Fibroblast of villous mesenchyme (primary cell): Measurements from ENCODE around the gene GRPEL2. TPM values are rescaled to one million over a fixed set of nuclear protein-coding genes. Genes with fewer than 3 reads are reported as not detected.

Source experiments
- DNase-seq: peaks from one replicate; pipeline ENCODE4 v3.0.0-alpha.2; 2010; ENCODE audit warnings: low read depth
- H3K4me3 ChIP-seq: 2 replicates; pipeline ENCODE4 v1.5.1; 2011; ENCODE audit warnings: low read depth, mild to moderate bottlenecking, low read length
- total RNA-seq: library from RNA; depleted of rRNA; stranded (reverse); fragments of >200 nt; gene quantifications from 2 replicates; pipeline ENCODE4 v1.2.3, GENCODE V29; 2012
- TF ChIP-seq, protein P1 (sequence below): IDR thresholded peaks from 2 replicates; pipeline ENCODE4 v1.5.1; 2012; ENCODE audit warnings: low read depth, mild to moderate bottlenecking, low read length; ENCODE audit not compliant: insufficient read depth

Gene GRPEL2
- total RNA-seq, 1 donor: 27.6 TPM

DNA sequence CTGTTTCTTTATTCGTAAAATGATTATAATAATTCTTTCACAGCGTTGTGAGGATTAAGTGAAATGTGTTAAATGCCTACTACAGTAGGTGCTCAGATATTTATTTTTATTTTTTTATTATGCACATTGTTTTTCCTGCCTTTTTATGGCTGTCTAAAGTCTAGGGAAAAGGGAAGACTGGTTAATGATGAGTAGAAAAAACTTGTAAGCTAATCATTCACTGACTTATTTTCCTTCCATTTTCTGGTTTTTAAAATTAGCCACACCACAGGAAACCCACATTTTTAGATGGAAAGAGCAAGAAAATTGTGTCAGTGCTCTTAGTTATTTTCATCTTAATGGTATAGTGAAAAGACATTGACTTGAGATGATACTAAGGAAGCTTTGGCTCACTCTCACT is 8.6 kb downstream of the GRPEL2 start:
- H3K4me3 ChIP-seq: no peak overlapping the region
- DNase-seq: no peak
- TF ChIP-seq, protein P1, sequence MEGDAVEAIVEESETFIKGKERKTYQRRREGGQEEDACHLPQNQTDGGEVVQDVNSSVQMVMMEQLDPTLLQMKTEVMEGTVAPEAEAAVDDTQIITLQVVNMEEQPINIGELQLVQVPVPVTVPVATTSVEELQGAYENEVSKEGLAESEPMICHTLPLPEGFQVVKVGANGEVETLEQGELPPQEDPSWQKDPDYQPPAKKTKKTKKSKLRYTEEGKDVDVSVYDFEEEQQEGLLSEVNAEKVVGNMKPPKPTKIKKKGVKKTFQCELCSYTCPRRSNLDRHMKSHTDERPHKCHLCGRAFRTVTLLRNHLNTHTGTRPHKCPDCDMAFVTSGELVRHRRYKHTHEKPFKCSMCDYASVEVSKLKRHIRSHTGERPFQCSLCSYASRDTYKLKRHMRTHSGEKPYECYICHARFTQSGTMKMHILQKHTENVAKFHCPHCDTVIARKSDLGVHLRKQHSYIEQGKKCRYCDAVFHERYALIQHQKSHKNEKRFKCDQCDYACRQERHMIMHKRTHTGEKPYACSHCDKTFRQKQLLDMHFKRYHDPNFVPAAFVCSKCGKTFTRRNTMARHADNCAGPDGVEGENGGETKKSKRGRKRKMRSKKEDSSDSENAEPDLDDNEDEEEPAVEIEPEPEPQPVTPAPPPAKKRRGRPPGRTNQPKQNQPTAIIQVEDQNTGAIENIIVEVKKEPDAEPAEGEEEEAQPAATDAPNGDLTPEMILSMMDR: no peak

DNA sequence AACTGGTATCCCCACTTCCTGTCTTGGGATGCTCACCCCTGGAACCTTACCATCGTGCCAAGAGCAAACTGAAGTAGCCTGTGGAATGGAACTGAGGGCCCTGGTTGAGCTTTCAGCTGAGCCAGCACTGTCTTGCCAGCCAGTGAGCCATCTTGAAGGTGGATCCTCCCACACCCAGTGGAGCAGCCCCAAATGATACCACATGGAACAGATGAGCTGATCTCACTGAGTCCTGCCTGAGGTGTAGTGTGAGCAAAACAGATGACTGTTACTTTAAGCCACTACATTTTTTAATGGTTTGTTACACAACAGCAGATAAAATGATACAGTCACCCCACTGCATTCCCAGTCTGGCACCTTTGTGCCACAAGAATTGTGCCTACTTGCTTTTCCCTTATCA is 10.4 kb downstream of the GRPEL2 start:
- H3K4me3 ChIP-seq: no peak overlapping the region
- TF ChIP-seq, protein P1: no peak
- DNase-seq: no peak

DNA sequence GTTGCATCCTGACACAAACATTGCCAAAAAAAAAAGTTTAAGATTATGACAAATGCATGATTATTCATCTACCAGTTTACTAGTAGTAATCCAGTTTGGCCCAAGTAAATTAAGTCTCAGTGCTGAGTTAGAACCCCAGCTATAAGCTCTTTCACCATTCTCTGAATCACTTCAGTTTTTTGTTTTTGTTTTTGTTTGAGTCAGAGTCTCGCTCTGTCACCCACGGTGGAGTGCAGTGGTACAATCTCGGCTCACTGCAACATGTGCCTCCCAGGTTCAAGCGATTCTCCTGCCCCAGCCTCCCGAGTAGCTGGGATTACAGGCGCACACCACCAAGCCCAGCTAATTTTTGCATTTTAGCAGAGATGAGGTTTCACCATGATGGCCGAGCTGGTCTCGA is 11.1 kb downstream of the GRPEL2 start:
- DNase-seq: no peak
- H3K4me3 ChIP-seq: no peak overlapping the region
- TF ChIP-seq, protein P1: no peak

- peak; percentile 94 for DNase-seq
- peak within 1 kb of the TSS; percentile 81 for H3K4me3 ChIP-seq
- TF ChIP-seq, protein P1: no peak
Observed at GRCh38 chr5:149357370-149358293, 12.3 kb downstream of the GRPEL2 start, which contains the start of gene PCYOX1L. Gene PCYOX1L, plus strand, starts transcription at chr5:149358046. Its CDS starts 23 bp downstream, at chr5:149358069.

- H3K4me3 ChIP-seq: peak overlapping the region; percentile 81
- TF ChIP-seq, protein P1: no peak
- no peak for DNase-seq
Observed at GRCh38 chr5:149358294-149358651, 13.0 kb downstream of the GRPEL2 start.

DNA sequence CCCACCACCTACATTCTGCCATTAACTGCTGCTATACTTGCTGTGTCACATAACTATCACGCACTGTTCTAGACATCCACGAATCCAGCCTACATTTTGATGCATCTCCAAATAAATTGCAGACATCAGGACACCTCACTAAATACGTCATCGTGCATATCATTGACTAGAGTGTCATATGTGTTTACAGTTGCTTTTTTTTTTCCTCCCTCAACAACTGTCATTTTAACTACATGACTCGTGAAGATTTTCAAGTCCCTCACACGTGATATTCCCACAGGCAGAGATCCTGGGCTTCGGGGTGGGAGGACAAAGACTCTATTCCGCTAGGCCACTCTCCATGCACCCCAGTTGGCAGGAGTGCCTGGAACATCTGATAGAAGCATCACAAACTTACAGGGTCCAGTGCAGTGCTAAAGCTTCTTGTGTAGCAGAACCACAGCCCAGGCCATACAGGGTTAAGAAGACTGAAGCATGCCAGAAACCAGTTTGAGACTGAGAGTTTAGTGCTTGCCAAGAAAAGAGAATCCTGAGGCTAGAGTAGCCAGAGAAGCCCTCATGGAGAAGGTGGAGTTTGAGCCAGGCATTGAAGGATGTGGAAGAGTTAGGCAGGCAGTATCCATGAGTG is 13.7 kb downstream of the GRPEL2 start:
- TF ChIP-seq, protein P1: no peak
- no peak for DNase-seq
- H3K4me3 ChIP-seq: no peak overlapping the region
